Measurements from ENCODE around the gene WWC1.
"Not testable (repeated sequence)": the region's sequence is repeated elsewhere in the genome, so short reads cannot be mapped to it uniquely, and the experiment has no call there.

Gene WWC1

DNA sequence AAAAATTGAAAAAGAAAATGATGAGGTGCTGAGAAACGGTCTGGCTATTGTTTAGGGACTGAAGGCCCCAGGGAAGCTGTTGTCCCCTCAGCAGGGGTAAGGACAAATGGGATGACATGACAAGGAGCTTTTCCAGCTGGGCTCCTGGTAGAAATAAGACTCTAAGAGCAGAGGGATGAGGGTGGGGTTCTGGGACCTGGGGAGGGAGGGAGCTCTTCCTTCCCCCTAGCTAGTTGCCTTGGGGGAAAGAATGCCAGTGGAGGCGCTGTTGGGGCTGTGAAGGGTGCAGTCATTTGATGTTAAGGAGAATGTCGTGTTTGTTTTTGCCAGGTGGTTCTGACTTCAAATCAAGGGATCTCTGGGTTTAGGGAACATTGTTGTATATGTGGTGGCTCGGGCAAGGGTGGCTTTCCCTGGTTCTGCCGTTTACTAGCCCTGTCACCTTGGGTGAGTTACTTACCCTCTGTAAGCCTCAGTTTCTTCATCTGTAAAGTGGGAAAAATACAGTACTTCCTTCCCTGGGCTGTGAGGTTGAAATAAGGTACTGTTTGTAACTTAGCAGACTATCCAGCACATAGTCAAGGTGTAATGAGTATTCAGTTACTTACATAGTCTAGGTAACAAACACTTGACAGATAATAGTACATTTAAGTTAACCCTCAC, 47.8 kb downstream of the WWC1 start:
- DNase-seq = no peak

DNA sequence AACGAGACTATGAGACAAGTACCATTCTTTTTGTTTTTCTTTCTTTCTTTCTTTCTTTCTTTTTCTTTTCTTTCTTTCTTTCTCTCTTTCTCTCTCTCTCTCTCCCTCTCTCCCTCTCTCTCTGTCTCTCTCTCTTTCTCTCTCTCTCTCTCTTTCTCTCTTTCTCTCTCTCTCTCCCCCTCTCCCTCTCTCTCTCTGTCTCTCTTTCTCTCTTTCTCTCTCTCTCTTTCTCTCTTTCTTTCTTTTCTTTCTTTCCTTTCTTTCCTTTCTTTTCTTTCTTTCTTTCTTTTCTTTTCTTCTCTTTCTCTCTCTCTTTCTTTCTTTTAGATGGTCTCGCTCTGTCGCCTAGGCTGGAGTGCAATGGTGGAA, 48.3 kb downstream of the WWC1 start:
- DNase-seq = not testable (repeated sequence)

DNA sequence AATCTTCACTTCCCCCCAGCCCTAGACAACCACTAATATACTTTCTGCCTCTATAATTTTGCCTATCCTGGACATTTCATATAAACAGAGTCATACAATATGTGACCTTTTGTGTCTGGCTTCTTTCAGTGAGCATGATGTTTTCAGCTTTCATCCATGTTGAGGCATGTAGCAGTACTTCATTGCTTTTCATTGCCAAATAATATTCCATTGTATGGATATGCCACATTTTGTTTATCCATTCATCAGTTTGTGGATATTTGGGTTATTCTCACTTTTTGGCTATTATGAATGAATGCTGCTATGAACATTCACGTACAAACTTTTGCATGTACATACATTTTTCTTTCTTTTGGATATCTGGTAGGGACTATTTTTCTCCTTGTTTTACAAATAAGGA, 49.0 kb downstream of the WWC1 start:
- no peak for DNase-seq

DNA sequence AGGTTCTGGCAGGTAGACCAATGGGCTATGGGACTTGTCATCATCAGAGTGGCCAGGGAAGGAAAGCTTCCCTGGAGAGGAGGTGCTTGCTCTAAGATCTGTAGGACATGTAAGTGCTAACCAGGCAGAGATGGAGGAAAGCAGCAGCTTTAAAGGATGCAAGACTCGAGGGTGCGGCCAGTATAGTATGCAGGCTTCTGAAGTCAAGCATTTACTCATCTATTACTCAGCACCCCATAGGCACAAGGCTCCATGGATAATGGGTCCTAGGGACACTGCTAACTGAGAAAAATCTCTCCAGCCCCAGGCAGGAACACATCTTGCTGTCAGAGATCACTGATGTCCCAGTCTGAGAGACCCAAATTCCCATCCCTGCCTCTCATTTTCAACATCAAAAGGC, 49.7 kb downstream of the WWC1 start:
- no peak for DNase-seq

DNA sequence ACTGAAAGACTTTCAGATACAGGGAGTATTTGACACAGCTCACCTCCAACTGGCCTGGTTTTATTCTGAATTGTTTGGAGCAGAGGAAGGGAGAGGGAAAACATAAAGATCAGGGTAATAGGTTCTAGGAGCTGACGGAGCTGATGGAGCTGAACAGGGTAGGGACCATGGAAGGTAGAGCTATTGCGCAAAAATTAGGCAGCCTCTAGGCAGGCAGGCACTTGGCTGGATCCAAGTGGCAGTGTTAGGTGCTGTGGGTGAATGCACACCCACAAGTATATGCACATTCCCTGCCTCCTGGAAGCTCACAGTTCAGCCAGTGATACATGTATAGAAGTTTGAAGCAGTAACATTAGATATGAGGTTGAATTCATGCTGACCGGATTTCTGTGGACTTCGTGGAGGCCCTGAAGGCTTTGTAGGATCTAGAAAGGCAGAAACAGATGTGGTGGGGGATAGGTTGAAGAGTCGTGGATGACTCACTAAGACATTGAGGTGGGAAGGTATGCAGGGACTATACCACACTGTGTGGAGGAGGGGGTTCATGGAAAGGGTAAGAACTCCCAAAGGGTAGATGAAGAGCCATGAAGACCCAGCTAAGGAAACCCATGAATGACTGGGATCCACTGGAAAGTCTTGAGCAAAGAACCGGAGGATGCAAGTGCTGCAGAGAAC, 50.8 kb downstream of the WWC1 start:
- DNase-seq = no peak

DNA sequence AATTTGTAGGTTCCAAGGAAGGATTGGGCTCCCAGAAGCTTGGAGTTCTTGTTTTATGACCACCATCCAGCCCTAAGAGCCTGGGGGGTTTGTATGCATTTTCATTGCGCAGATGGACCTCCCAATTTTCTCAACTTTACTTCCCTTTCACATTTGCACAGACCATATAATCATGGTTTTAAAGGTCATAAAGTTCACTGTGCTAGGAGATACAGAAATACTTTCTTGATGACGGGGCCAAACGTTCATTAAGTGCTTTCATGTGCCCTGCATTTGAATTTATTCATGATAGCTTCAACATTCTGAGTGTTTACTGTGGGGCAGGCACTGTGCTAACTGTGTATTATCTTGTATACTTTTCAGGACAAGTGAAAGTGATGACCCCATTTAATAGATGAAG, 51.5 kb downstream of the WWC1 start:
- DNase-seq = no peak

DNA sequence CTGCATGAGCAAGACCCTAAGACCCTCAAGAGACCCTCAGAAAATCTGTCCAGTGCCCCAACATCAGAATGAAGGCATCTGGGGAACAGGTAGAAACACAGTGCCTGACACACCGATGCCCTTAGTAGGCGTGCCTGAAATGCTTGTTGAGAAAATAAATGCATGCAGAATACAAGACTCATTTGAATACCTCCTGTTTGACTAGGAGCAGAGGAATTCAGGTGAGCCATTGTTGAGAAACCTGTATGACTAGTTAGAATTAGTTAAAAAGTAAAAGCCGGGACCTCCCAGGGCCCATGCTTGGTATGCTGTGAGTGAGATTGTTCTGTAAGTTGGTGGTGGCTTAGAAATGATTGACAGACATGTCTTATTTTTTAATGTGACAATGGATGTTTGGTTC, 55.0 kb downstream of the WWC1 start:
- no peak for DNase-seq

DNA sequence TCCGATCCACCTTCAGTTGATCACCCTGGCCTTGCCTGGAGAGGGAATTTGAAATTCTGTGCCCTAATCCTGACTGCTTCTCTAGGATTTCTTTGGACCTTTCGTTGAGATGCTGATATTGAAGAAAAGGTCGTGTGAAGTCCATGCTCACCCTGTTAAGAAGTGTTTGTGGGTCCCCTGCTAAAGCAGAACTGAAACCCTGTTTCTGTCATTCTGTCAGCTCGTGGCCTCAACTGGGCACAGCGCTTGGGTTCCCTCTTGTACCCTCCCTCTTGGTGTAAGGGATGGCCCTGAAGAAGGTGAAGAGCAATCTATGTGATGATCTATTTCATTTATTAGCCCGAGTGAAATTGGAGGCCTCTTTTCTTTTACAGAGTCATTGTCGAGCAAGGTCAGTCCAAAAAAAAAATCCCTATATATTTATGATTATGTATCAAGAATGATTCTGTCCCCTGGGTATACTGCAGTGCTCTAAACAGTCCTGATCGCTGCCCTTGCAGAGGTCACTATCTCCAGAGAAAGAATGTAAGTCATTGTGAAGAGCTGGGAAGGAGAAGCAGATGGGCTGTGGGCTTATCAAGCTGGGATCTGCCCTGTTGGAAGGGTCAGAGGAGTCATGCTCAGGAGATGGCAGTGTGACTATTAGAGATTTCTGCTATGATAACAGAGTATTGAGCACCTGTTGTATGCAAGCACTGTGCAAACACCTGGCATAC, 56.1 kb downstream of the WWC1 start:
- DNase-seq = no peak

DNA sequence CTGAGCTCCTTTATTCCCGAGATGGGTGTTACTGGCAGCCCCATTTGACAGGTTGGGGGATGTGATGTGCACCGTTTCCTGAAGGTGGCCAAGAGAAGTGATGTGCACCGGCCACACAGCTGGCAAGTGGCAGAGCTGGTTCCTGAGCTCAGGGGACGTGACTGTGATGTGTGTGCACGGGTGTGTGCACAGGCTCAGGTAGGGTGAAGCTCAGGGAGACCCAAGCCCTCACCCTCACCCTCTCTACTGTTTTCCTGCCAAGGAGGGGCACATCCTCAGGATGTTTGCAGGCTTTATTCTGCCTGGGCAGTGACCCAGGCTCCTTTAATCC, 56.6 kb downstream of the WWC1 start:
- DNase-seq = no peak

DNA sequence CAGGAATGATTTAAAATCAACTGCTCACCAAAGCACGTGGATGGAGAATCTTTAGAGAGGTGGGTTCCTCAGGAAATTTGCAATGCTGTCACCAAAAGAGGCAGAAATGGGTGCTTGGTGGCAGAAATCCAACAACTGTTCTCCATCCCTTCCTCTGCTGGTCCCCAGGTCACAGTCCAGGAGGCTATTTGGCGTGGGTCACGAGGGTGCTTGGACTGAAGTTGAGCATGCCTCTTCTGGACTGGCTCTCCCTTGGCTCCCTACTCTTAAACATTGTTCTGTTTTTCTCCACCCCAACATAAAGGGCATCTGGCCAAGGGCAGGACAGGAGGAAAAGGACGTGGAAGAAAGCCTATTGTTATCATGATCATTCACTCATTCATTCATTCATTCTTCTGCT, 58.9 kb downstream of the WWC1 start:
- DNase-seq = no peak

DNA sequence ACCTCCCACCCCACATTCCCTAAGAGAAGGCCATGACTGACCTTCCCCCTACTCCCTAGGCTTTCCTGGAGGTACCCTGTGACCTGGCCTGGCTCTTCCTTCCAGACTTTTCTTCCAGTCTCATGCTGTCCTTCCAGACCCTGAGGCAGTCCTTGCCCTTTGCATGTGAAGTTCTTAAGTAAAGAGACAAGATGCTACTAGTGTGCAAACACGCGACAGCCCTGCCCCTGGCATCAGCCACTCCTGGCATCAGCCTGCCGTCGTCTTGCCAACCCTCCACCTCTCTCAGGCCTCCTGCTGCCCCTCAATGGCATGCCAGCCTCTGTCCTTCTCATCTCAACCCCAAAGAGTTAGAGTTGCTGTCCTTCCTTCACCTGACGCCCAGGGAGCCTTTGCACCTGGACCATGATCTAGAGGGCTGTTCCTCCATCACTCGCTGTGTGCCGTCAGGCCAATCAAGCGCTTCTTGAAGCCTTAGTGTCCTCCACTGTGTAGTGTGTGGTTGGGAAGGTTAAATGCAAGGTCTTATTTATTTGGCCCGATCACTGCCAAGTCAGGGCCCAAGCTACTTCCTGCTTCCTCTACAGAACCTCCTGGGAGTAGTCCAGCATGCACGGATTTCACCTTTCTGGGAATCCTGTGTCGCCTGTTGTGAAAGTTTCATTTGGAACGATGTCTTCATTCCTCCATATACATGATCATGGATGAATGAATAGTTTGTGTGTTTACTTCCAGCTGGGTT, 61.9 kb downstream of the WWC1 start:
- no peak for DNase-seq

DNA sequence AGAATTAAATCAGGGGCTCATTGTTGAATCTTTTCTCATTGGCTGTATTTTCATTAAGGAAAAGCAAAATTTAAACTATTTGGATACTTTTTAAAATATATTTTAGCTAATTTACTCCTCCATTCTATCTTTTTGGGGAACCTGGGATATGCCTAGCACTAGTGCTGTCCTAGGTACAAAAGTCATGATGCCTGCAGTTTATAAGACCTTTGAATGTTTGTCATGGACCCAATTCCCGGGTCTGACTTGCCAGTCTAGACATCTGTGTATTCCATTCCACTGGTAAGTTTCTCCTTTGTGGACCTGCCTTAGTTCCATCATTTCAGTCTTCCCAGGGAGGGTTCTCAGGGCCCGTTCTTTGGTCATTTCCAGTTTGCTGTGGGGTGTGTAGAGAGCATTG, 63.0 kb downstream of the WWC1 start:
- no peak for DNase-seq

DNA sequence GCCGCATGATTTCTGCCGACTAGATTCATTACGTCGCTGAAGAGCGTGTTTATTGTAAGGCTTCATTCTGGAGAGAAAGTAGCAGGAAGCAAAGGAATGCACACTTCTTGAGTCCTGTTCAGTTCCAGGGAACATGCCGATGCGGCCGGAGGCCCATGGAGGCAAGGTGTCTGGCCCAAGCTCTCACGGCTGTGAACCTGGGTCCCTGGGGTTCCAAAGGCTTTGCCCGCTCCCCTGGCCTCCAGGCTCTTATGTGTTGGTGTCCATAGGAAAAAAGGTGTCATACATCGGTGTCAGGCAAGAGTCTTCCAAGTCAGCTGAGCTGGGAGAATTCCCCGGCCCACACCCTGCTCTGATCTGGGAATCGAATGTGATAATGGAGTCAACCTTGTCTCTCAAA, 64.7 kb downstream of the WWC1 start:
- DNase-seq = no peak

DNA sequence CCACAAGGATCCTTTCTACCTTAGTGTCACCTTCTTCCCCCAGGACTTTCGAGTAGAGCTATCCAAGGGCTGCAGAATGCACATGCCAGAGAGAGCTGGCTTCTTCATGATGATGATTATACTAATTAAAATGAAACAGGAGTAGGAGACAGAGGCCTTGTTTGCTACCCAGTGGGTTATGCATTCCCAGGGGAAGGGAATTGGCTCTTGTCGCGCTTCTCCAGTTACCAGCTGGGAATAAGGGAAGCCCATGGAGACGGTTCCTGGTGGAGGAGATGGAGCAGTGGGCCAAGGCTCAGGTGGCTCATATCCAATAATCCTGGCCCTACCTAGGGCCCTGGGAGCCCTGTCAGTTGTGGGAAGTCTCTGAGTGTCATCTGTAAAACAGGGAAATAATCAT, 65.1 kb downstream of the WWC1 start:
- no peak for DNase-seq

DNA sequence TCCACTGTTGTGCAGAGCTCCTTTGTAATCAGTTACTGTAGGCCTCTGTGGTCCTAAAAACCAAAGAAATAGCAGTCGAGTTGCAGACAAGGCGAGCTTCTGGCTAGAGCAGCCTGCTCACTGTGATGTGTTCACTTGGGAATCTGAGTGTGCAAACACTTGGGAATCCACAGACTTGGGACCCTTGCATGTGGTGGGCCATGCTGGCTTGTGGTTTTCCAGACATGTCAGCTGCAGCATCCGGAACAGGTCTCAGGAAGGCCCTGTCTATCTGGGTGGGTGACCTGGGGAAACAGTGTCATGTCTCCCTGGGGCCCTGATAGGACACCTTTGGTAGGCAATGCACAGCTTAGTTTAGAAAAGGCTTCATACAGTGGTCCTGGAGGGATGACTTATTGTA, 66.4 kb downstream of the WWC1 start:
- no peak for DNase-seq

DNA sequence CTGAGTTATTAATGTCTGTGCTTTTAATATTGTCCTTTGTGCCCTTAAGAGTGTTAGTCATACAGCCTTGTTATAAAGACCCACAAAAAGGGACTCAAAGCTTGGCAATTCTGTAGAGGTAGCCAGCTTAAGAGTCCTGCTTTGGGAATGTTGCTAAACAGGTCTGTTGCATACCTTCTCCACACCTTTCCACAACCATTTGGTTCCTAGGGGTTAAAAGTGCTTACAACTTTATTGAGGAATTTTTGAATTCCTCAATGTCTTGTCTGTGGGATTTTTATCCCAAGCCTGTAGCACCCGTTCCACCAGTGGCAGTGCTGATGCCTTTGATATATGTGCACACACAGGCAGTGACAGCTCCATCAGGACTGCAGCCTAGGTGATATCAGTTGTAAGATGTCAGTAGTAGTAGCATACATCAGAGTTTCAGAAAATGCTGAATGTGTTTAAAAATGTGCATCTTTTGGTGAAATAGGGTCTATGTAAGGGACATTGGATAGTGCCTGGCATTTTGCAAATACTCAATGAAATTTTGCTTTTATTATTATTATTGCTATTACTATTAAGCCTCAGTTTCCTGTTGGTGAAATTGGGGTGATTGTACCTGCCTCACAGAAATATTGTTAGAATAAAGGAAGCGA, 68.5 kb downstream of the WWC1 start:
- DNase-seq = no peak

DNA sequence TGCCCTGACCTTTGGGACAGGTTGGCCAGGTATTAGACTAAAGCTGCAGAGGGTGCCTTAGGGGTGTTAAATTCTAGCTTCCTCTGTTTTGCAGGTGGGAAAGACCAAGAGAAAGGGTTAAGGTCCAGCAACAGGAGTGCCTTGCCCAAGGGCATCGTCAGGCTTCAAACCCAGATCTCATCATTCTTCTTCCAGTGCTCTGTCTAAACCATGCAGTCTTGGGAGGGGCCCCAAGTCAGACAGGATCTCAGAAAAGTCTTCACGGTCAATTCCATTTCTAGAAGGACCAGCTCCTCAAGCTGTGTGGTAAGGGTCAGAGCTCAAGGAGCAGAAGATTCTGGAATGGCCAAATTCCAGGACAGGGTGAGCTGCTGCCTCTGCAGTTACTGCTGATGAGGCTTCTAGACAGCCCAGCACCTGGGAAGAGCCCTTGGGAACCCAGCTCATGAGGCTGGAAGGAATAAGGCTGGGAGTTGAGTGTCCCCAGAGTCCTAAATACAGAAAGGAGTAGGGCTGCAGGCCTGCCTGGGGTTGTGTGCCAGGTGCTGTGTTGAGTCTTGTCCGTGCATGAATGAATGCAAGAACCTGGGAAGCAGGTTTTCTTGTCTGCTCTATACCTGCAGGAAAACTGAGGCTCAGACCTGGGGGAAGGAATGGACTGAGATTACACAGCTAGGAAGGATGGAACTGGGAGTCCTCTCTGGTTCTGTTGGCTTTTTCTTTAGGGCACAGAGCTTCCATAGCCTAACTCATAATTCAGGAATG, 69.3 kb downstream of the WWC1 start:
- no peak for DNase-seq

DNA sequence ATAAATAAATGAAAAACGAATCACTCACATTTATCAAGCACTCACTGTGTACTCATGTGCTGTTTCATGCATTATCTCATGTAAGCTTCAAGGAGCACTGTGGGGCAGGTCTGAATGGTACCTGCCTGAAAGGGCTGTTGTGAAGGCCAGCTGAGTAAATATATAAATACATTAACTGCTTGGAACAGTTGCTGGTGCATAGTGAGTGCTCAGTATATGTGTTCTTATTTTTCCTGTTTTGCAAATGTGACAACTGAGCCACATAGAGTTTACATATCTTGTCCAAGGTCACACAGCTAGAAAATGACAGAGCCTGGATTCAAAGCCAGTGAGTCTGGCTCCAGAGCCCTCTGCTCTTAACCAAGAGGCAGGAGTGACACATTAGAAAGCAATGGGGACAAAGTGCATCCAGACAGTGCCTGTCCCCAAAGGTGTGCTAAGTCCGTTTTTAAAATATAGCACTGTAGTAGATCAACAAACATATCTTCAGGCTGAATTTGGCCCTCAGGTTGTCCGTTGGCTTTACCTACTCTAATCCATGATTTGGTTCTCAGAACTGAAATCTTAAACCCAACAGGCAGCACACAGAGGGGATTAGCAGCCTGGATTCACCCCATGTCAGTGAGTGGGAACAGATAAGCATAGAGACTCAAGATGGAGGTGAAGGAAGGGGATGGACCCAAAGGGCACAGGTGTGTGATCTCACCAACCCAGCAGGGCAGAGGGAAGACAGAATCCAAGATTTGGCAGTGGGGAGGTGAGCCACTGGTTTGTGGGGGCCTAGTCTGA, 70.8 kb downstream of the WWC1 start:
- DNase-seq = no peak

DNA sequence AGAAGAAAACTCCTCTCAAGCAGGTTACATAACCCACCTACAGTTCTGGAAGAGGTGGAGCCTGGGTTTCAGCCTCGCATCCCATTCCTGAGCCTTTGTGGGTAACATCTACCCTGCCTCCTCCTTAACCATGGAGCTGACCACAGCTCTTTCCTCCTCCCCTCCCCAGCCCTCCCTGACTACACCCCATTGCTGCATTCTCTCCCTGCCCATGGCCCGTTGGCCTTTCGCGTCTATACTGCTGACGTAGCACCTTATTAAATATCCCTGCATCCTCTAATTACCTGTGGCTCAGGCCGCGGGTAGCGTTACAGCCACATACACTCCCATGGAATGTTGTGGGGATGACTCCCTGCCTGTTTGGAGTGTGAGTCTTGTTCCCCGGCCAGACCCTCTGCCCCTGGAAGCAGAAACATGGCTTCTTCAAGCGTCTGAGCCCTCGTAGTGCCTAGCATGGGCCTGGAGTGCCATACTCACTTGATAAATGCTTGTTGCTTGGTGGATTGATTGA, 72.8 kb downstream of the WWC1 start:
- no peak for DNase-seq

DNA sequence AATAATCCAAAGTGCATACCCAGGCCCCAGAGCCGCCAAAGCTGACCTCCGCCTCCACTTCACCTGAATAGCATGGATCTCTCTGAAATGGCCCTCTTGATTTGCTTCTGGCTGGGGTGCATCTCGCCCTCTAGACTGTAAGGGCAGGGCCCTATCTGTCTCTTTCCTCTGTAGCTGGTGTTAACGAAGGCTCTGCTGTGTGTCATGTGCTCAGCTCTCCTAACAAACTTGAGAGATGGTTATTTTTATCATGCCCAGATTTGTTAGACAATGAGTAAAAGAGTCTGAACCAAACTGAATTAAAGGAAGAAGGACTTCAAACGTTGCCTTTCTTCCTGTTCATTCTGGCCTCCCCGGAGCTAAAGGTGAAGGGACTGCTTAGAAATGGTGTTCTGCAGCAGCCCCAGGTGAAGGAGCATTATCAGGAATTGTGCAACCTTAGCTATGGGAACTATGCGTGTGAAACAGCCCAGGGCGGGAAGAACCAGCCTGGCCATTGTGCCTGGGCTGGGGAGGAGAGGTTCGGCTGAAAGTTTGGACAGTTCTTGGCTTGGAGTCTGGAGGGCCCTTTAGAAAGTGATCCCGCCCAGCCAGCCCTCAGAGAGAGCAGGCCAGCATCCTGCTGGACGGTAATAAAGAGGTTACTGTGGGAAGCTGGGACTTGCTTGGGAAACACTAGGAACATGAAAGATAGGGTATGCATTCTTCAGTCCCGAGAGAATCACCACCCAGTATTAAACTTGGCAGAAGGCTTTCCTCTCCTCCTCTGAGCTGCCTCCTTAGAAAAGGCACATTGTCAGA, 73.5 kb downstream of the WWC1 start:
- DNase-seq = no peak

Data from effector CD8-positive, alpha-beta T cell (primary cell).